ENCODE measurements around the gene RNF5.
A peak's percentile ranks its signal among the peaks of the same experiment; 100 is the strongest.
"Not testable (repeated sequence)": the region's sequence is repeated elsewhere in the genome, so short reads cannot be mapped to it uniquely, and the experiment has no call there.

RNF5 gene

GRCh38 chr6:32175711-32176475, 2.3 kb upstream of the RNF5 start, which contains the start of gene AGPAT1:
Gene AGPAT1, minus strand, starts transcription at chr6:32176084. Its CDS starts 4,588 bp downstream, at chr6:32171496.
- peak; percentile 96 for DNase-seq (ENCODE audit: low spot score)

DNA sequence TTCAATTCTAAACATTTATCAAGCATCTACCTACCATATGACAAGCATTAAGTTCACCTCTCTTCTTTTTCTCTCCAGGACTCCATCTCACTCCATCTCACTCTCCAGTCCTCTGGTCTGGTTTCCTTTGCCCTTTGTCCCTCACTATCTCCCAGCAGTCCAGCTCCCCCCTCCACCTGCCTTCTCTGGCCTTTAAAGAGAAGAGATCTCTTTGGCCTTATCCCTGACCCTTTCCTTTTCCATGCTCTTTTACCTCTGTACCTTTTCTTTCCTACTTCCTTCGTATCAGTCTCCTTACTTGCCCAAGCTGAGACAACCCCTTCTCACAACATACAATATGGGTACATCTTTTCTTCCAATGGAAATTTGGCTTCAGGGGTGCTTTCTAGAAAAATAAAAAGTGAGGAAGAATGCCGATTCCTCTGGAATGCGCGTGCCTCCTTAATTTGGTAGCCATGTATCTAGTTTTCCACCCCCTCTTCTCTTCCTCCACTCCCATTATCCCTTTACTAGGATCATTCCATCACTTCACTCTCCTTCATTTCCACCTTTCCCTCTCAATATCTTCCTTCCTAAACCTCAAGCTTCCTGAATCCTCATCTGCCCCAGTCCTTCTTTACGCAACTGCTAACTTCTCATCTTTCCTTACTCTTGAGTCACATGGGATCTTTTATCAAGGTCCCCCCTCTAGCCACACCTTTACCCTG, 1.6 kb upstream of the RNF5 start:
- no peak for DNase-seq (ENCODE audit: low spot score)

- DNase-seq (ENCODE audit: low spot score) = peak; percentile 65
These were observed 920 bp upstream of the RNF5 start for GRCh38 chr6:32177183-32177787.

- DNase-seq (ENCODE audit: low spot score) = no peak
These were observed 589 bp downstream of the RNF5 start for GRCh38 chr6:32178547-32179440.

- no peak for DNase-seq (ENCODE audit: low spot score)
These were observed 1.7 kb downstream of the RNF5 start for GRCh38 chr6:32179766-32180405.

- DNase-seq (ENCODE audit: low spot score) = no peak
These were observed 3.0 kb downstream of the RNF5 start for GRCh38 chr6:32181148-32181702.

DNA sequence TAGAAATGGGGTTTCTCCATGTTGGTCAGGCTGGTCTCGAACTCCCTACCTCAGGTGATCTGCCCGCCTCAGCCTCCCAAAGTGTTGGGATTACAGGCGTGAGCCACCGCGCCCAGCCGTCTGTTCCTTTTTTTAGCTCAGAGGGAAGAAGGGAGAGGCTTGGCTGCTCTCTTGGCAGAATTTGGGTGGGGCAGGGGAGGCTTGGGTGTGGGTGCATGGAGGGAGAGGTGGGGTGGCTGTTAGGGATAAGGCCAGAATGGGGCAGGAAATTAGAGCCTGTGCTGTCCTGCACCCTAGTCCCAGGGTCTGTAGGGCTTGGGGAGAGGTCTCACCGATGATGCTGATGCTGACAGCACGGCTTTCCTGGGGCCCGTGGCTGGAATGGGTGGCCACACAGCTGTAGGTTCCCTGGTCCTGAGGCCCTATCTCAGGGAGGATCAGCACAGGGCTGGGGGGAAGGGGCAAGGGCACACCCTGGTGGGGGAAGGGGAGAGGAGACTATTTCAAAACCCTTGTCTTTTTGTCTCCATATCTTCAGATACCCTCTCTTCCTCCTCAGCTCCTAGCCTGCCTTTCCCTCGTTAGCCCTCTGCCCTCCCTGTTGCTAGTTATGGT, 3.8 kb downstream of the RNF5 start:
- no peak for DNase-seq (ENCODE audit: low spot score)

- DNase-seq (ENCODE audit: low spot score) = no peak
These were observed 4.4 kb downstream of the RNF5 start for GRCh38 chr6:32182555-32182981.

GRCh38 chr6:32183030-32183429, 4.8 kb downstream of the RNF5 start:
- no peak for DNase-seq (ENCODE audit: low spot score)

DNA sequence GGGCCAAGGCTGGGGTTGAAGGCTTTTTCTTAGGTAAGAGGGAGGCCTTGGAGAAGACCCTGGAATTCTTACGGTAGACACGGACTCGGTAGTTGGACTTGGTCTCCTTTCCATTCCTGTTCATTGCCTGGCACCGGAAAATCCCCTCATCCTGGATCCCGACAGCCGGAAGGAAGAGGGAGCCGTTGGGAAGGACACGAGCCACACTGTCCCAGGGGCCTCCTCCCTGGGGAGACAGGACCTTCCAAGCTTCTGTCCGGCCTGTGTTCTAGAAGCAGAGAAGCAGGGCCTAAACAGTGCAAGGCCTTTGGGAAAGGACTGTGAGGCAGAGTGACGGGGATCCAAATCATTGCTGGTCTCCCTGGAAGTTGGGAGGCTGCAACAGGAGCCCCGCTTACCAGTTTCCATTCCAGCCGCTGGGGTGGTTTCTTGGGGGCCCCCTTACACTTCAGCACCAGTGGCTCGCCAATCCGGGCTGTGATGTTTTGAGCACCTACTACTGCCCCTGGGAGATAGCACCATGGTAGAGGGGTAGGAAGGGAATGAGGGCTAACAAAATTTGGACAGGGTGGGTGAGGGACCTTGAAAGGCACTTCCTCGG, 5.4 kb downstream of the RNF5 start:
- DNase-seq (ENCODE audit: low spot score) = no peak

DNA sequence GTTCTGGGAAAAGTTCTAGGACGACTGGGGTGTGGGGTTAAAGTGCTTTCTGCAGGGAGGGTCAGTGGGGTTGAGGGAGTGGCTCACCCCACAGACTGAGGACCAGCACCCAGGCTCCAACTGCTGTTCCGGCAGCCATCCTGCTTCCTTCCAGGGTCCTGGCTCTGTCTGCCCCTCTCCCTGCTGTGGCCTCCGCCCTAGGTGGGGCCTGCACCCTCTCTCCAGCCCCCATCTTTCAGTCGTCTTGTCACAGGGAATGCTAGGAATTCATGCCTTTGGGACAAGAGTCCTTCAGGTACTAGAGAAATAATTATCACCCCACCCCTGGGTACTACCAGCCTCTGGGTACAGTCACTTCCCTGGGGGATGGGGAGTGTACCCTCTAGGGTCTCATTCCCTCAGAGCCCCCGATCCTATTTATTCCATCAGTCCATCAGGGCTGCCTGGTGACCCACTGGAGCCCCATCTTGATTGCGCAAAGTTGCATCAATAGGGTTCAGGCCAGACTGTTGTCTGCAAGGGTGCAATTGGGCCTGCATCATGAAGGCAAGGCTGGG, 6.0 kb downstream of the RNF5 start, which contains the start of gene AGER:
Gene AGER, minus strand, starts transcription at position 170 of the 557 bp plus-strand sequence. Its CDS starts 31 bp downstream, at position 139.
- DNase-seq (ENCODE audit: low spot score) = no peak

- not testable (repeated sequence) for DNase-seq (ENCODE audit: low spot score)
These were observed 7.5 kb downstream of the RNF5 start for GRCh38 chr6:32185681-32186131.

DNA sequence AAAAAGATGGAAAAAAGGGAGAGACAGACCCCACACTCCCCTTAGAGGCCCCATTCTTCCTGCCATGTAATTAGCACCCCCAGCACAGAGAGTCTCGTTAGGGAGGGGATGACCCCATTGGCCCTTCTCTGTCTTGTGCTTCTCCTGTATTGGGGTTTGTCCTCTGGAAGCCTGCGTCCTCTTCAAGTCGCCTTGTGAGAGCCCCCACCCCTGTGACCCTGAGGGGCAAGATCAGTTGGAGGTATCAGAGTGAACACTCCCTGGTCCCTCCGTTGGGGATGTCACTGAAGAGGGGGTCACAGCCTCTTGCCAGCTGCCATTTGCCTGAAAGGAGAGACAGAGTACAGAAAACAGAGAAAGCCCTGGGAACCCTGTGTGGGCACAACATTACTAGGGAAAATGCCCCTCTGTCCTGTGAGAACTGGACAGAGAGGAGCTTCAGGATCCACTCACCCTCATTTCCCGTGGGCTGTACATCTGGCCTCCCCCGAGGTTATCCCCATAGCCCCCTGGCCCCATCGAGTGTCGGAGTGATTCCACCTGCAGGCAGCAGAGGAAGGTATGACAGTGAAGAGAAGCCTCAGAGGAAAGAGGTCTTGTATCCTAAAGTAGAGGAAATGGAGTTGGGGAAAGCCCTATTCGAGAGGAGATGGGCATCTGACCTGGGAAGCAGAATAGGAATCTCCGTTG, 8.1 kb downstream of the RNF5 start:
- DNase-seq (ENCODE audit: low spot score) = not testable (repeated sequence)

DNA sequence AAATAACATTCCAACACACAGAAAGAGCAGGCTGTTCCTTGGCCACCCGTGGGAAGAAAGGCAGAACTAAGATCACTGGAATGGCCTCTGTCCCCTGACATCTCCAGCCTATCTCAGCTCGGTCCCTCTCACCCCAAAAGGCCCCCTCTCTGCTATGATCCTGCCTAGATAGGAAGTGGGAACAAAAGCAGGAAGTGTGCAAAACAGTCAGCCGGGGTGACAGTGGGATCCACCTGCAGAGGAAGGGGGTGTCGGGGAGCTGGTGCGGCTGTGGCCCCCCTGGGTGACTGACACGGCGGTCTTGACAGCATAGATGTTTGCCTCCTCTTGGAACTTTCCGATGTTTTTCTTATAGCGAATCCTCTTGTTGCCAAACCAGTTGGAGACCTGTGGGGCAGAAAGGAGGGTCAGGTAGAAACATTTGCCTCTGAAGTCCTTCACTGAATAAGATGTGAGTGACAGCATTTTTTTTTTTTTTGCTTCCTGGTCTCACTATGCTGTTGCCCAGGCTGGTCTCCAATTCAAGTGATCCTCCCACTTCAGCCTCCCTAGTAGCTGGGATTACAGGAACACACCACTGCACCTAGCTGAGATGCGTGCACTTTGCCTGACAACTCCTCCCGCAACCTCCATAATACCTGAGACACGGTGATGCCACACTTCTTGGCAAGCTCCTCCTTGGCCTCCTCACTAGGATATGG, 9.0 kb downstream of the RNF5 start:
- DNase-seq (ENCODE audit: low spot score) = no peak

DNA sequence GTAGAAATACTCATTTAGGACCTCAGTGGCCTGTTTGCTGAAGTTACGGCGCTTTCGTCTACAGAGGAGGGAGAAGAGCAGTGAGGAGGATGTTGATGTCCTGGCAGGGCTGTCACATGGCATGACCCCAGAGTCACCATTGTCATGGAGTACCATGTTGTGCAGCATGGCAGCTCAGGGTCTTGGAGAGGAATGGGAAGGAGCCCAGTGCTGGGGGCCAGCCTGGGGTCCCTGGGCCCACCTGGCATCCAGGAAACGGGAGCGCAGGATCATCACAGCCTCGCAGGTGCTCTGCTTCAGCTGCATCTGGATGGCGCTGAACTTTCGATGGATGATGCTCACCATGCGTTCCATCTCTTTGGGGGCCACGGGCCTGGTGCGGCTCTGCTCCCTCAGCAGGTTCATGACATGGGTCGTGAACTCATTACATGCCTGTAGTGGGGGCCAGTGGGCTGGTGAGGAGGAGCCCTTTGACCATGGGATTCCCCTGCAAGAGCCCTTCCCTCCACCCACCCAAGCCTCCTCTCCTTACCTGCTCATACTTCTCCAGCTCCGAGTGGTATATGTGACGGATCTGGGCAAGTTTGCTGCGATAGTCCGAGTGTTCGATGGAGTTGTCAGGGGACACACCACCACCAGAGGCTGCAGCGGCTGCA, 9.6 kb downstream of the RNF5 start:
- DNase-seq (ENCODE audit: low spot score) = not testable (repeated sequence)

- DNase-seq (ENCODE audit: low spot score) = no peak
These were observed 10.3 kb downstream of the RNF5 start for GRCh38 chr6:32188381-32189068.

GRCh38 chr6:32189069-32189741, 11.0 kb downstream of the RNF5 start:
- DNase-seq (ENCODE audit: low spot score) = no peak
